Stimulated activated naive CD8-positive, alpha-beta T cell treated with anti-CD3 and anti-CD28 coated beads, Interleukin-15, amount 100 ng/mL, for 72 hours (primary cell): Measurements from ENCODE around the gene GABRB1.
A peak's percentile ranks its signal among the peaks of the same experiment; 100 is the strongest.

Experiments
- ATAC-seq: fragments of 150-1000 bp; cut with Tn5 transposase; 2 replicates; pipeline ENCODE4 v1.10.0; 2021; ENCODE audit warnings: mild to moderate bottlenecking, moderate library complexity
- DNase-seq, 2 donors: peaks; one replicate each; pipeline ENCODE4 v3.0.0; 2021 to 2022
- H3K27ac Mint-ChIP-seq, 2 donors: one replicate each; pipeline ENCODE4 v1.8.0; 2022; ENCODE audit warnings: mild to moderate bottlenecking in 2 of 2, mixed read lengths in 2 of 2, moderate library complexity in 2 of 2
- H3K27me3 Mint-ChIP-seq: one replicate; pipeline ENCODE4 v1.8.0; 2022; ENCODE audit warnings: mixed read lengths
- H3K4me1 Mint-ChIP-seq: one replicate; pipeline ENCODE4 v1.8.0; 2022; ENCODE audit warnings: mild to moderate bottlenecking, mixed read lengths
- H3K4me3 Mint-ChIP-seq, 2 donors: one replicate each; pipeline ENCODE4 v1.8.0; 2022; ENCODE audit warnings: mild to moderate bottlenecking in 2 of 2, mixed read lengths in 2 of 2, moderate library complexity in 1 of 2
- H3K9me3 Mint-ChIP-seq, 2 donors: one replicate each; pipeline ENCODE4 v1.8.0; 2022; ENCODE audit warnings: mixed read lengths in 2 of 2

Gene GABRB1

DNA sequence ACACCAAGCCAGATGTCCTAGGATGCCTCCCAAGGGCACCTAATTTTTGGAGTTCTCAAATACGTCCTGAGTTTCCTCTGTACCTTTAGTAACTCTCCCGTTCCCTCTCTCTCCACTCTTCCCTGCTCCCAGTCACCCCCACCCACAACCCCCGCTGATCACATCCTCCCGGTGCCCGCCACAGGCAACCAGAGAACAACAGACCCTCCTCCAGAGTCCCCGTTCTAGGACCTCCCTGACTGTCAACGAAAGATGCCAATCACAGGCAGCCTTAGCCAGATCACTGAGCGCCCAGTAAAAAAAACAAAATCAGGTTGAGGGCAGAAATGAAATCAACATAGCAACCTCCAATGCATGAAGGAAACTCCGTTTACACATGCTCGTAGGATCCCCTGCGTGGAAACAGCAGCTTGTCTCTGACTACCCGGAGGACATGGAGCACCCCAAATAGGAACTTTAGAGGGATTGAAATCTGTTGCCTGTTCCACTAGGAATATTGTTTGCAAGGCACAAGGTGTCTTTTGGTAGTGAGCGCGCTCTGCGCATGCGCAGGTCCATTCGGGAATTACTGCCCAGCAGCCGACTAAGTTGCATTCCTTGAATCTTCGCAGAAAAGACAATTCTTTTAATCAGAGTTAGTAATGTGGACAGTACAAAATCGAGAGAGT, at the start of gene GABRB1:
TSS of gene GABRB1 (plus strand) at position 557 of the 668 bp plus-strand sequence.
- H3K9me3 Mint-ChIP-seq, result no peaks in the 10 kb centered on the region
- H3K27ac Mint-ChIP-seq, result peak within 1 kb of the TSS in 1 of 2 donors; percentile 4
- ATAC-seq (no peak), DNase-seq (peak in 1 of 2 donors; percentile 14)
- peaks cover 24% of the 10 kb centered on the region for H3K4me1 Mint-ChIP-seq
- H3K27me3 Mint-ChIP-seq, result peaks cover 46% of the 10 kb centered on the region
- H3K4me3 Mint-ChIP-seq, result peak within 1 kb of the TSS; percentile 55 to 76

GRCh38 chr4:46984781-46985180, 46.6 kb upstream of the GABRB1 start:
- H3K9me3 Mint-ChIP-seq, result no peaks in the 10 kb centered on the region
- DNase-seq (no peak), ATAC-seq (no peak)
- no peaks in the 10 kb centered on the region for H3K27me3 Mint-ChIP-seq
- H3K27ac Mint-ChIP-seq, result no peak overlapping the region
- no peaks in the 10 kb centered on the region for H3K4me1 Mint-ChIP-seq
- H3K4me3 Mint-ChIP-seq, result no peak overlapping the region

DNA sequence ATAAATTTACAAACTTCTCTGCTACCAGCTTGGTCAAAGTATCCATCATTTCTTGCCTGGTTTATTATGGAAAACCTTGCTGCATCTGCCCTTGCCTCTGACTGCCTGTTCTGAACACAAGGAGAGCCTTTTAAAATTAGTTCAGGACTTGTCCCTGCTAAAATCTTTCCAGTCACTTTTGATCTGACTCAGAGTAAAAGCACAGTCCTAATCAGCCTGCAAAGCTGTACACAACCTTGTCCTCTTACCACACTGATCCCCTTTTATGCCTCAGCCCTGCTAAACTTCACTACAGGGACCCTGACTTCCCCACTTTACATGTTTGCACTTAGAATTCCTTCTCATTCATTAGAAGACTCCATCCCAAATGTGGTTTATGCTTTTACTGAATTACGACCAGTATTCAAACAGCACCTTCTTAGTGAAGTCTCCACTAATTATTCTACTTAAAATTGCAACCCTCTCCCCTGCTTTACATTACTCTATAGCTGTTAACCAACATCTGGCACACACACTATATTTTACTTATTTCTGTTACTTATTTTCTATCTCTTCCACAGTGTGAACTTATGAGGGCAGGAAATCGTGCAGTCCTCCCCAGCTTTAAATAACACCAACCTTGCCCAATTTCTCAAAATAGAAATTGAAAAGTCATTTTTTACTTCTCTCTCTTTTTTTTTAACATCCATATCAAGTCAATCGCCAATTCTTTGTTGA, 44.3 kb upstream of the GABRB1 start:
- Mint-ChIP-seq H3K27ac (no peak overlapping the region), H3K4me1 (peaks cover under 1% of the 10 kb centered on the region), H3K9me3 (no peaks in the 10 kb centered on the region), H3K4me3 (no peak overlapping the region), H3K27me3 (peaks cover 11% of the 10 kb centered on the region)
- DNase-seq (no peak), ATAC-seq (no peak)

DNA sequence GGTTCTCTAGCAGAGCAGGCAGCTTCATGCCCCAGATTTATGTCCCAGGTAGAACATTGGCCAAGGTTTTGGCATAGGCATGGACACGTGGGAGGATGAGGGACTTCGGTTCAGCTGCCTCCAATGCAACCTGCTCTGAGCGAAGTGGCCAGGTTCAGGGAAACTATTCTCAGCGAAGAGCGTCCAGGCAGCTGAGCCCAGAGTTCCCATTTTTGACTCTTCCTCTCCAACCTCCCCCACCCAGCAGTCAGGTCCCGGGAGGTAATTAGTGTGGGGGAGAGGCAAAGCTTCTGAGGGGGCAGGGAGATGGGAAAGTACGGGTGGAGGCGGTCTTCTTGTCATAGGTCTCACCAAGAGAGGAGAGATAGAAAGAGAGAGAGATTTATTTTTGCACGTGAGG, 39.0 kb upstream of the GABRB1 start:
- Mint-ChIP-seq H3K27ac (no peak overlapping the region), H3K4me3 (peak overlapping the region in 1 of 2 donors; percentile 62), H3K27me3 (peaks cover 44% of the 10 kb centered on the region), H3K9me3 (no peaks in the 10 kb centered on the region), H3K4me1 (peaks cover 22% of the 10 kb centered on the region)
- ATAC-seq, result no peak
- DNase-seq, result no peak

- H3K4me3 Mint-ChIP-seq, result peak within 1 kb of the TSS; percentile 56 to 69
- no peak for DNase-seq
- H3K9me3 Mint-ChIP-seq, result no peaks in the 10 kb centered on the region
- peak within 1 kb of the TSS in 1 of 2 donors; percentile 66 for H3K27ac Mint-ChIP-seq
- ATAC-seq, result peak; percentile 65
- H3K27me3 Mint-ChIP-seq, result peaks cover 44% of the 10 kb centered on the region
- peaks cover 22% of the 10 kb centered on the region for H3K4me1 Mint-ChIP-seq
Measured at GRCh38 chr4:46993075-46994006, 38.0 kb upstream of the GABRB1 start, which contains the start of gene GABRA4. Gene GABRA4 (minus strand): TSS chr4:46993581. CDS start chr4:46993424, 157 bp downstream.

DNA sequence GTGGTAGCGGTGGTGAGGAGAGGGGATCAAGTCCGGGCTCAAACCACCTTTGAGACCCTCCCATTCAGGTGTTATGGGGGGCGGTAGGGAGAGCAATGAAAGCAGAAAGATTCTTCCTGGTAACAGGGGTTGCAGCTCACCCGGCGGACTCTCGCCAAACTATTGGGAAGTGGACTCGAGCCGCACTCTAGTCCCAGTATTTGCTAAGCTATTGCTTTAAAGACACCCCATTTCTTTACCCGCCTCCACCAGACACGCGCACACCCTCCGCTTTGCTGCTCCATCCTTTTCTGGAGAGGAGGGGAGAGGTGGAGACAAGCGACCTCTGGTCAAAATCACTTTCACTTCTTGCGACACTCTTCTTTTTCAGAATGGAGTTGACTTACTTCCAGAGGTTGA, 37.4 kb upstream of the GABRB1 start:
- H3K27me3 Mint-ChIP-seq, result peaks cover 44% of the 10 kb centered on the region
- ATAC-seq, result peak; percentile 22
- H3K4me1 Mint-ChIP-seq, result peaks cover 22% of the 10 kb centered on the region
- H3K27ac Mint-ChIP-seq, result peak overlapping the region in 1 of 2 donors; percentile 66
- no peak for DNase-seq
- no peaks in the 10 kb centered on the region for H3K9me3 Mint-ChIP-seq
- H3K4me3 Mint-ChIP-seq, result peak overlapping the region; percentile 56 to 69

DNA sequence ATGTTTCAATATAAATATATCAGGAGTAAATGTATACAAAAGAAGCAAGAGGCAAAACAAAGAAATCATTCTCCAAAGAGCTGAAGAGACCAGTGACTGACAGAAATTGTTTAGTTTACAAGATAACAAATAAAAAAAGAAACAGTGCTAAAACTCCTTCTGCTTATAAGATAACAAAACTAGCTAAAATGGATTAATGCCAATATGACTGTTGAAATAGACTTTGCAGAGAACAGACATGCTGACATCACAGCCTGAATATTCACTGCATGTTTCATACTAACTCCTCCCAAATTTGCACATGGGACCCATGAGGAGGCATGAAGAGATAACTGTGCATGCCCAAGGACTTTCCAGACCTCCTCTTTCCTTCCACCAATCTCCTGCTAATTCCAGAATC, 31.8 kb upstream of the GABRB1 start:
- Mint-ChIP-seq H3K4me1 (no peaks in the 10 kb centered on the region), H3K27me3 (peaks cover 8% of the 10 kb centered on the region), H3K9me3 (no peaks in the 10 kb centered on the region), H3K27ac (no peak overlapping the region), H3K4me3 (no peak overlapping the region)
- DNase-seq, result no peak
- ATAC-seq, result no peak

- Mint-ChIP-seq H3K4me1 (no peaks in the 10 kb centered on the region), H3K9me3 (no peaks in the 10 kb centered on the region), H3K27ac (no peak overlapping the region), H3K27me3 (no peaks in the 10 kb centered on the region), H3K4me3 (no peak overlapping the region)
- DNase-seq (no peak), ATAC-seq (no peak)
Measured at GRCh38 chr4:47000406-47000805, 31.0 kb upstream of the GABRB1 start.

DNA sequence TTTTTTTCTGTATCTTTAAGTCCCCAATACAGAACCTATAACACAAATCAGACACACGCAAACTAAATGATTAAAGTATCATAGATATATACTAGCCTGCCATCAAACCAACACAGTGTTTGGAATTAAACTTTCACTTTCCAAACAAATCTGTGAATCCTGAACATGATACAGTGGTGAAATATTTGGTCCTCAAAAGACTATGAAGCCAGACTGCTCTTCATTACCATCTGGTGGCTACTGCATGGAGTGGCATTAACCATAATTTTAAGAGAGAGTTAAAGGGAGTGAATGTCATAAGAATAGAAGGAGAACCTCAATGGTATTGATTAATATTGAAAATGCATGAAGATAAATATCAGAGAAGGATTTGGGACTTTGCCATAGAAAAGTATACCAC, 28.8 kb upstream of the GABRB1 start:
- Mint-ChIP-seq H3K9me3 (no peaks in the 10 kb centered on the region), H3K4me3 (no peak overlapping the region), H3K27ac (no peak overlapping the region), H3K4me1 (no peaks in the 10 kb centered on the region), H3K27me3 (no peaks in the 10 kb centered on the region)
- ATAC-seq (no peak), DNase-seq (no peak)

GRCh38 chr4:47010347-47010911, 20.9 kb upstream of the GABRB1 start:
- peak overlapping the region; percentile 49 for H3K4me3 Mint-ChIP-seq
- no peaks in the 10 kb centered on the region for H3K27me3 Mint-ChIP-seq
- peak overlapping the region in 1 of 2 donors; percentile 80 for H3K27ac Mint-ChIP-seq

GRCh38 chr4:47010912-47011446, 20.4 kb upstream of the GABRB1 start:
- DNase-seq, result peak in 1 of 2 donors; percentile 18
- H3K9me3 Mint-ChIP-seq, result peaks cover 0 to 4% of the 10 kb centered on the region in 2 donors
- peak overlapping the region; percentile 49 for H3K4me3 Mint-ChIP-seq
- H3K27me3 Mint-ChIP-seq, result no peaks in the 10 kb centered on the region
- H3K4me1 Mint-ChIP-seq, result peaks cover 18% of the 10 kb centered on the region
- peak overlapping the region in 1 of 2 donors; percentile 80 for H3K27ac Mint-ChIP-seq
- ATAC-seq, result peak; percentile 86

More at GRCh38 chr4:47010347-47010911, 20.9 kb upstream of the GABRB1 start:
- peaks cover 0 to 4% of the 10 kb centered on the region in 2 donors for H3K9me3 Mint-ChIP-seq
- no peak for ATAC-seq
- H3K4me1 Mint-ChIP-seq, result peaks cover 18% of the 10 kb centered on the region
- no peak for DNase-seq

- H3K27ac Mint-ChIP-seq, result peak overlapping the region in 1 of 2 donors; percentile 40
- peaks cover 0 to 4% of the 10 kb centered on the region in 2 donors for H3K9me3 Mint-ChIP-seq
Measured at GRCh38 chr4:47012676-47013075, 18.7 kb upstream of the GABRB1 start.

DNA sequence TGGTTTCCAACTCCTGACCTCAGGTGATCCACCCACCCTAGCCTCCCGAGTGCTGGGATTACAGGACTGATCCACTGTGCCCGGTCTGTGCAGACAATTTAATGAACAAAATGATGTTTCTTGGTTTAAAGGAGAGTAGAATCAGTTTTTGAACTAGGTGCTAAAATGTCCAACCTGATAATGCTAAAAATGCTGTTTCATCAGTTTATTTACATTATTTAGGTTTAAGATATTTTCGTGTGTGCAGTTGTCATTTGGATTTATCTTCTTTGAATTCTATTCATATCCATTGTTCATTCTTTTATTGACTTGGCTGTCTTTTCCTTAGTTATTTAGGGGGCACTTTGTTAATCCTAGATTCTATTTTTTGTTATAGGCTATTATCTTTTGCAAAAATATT, 18.0 kb upstream of the GABRB1 start:
- H3K27ac Mint-ChIP-seq, result no peak overlapping the region
- H3K27me3 Mint-ChIP-seq, result no peaks in the 10 kb centered on the region
- peaks cover 18% of the 10 kb centered on the region for H3K4me1 Mint-ChIP-seq
- ATAC-seq (no peak), DNase-seq (no peak)
- no peak overlapping the region for H3K4me3 Mint-ChIP-seq
- H3K9me3 Mint-ChIP-seq, result peaks cover 0 to 4% of the 10 kb centered on the region in 2 donors

More at GRCh38 chr4:47012676-47013075, 18.7 kb upstream of the GABRB1 start:
- Mint-ChIP-seq H3K4me3 (no peak overlapping the region), H3K4me1 (peaks cover 18% of the 10 kb centered on the region), H3K27me3 (no peaks in the 10 kb centered on the region)
- ATAC-seq (no peak), DNase-seq (no peak)

GRCh38 chr4:47017081-47017480, 14.3 kb upstream of the GABRB1 start:
- H3K4me3 Mint-ChIP-seq, result no peak overlapping the region
- no peak overlapping the region for H3K27ac Mint-ChIP-seq
- H3K9me3 Mint-ChIP-seq, result no peaks in the 10 kb centered on the region
- no peak for ATAC-seq
- no peaks in the 10 kb centered on the region for H3K4me1 Mint-ChIP-seq
- DNase-seq, result no peak
- H3K27me3 Mint-ChIP-seq, result no peaks in the 10 kb centered on the region

DNA sequence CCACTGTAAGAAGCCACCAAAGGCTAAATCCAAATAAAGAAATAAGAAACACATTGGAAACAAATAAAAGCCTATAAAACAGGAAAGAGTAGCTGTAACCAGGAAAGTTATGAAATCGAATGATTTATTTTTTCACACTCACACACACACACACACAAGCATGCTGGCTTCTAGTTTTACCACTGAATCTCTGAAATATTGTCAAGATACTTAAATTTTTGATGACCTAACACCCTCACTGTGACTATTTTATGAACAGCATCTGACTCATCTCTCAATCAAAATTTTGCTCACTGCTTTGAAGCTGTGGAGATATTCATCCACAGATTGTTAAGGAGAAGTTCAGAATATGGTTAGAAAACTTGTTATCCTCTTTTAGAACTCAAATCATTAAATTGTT, 13.9 kb upstream of the GABRB1 start:
- H3K27me3 Mint-ChIP-seq, result no peaks in the 10 kb centered on the region
- no peak overlapping the region for H3K4me3 Mint-ChIP-seq
- no peak for ATAC-seq

More for the DNA sequence above, 13.9 kb upstream of the GABRB1 start:
- Mint-ChIP-seq H3K4me1 (no peaks in the 10 kb centered on the region), H3K9me3 (no peaks in the 10 kb centered on the region), H3K27ac (no peak overlapping the region)
- no peak for DNase-seq
